SU-DHL-6 (cell line): ENCODE results near the gene RAB2B.

Experiments
- H2AFZ ChIP-seq: fragments of 200-600 bp; sonication (generic); 2 replicates; pipeline ENCODE4 v1.6.1; 2014; ENCODE audit warnings: low read depth, mild to moderate bottlenecking, moderate library complexity, mixed read lengths, antibody characterized with exemption, low read length; ENCODE audit not compliant: severe bottlenecking
- H3F3A ChIP-seq: fragments of 200-600 bp; shearing (Covaris generic); 2 replicates; pipeline ENCODE4 v1.6.0; 2016; ENCODE audit warnings: antibody characterized with exemption, mild to moderate bottlenecking; ENCODE audit not compliant: insufficient read depth
- H3K27ac ChIP-seq: fragments of 200-600 bp; sonication (generic); 2 replicates; pipeline ENCODE4 v1.5.1; 2016; ENCODE audit warnings: low read depth, mild to moderate bottlenecking, low read length, moderate library complexity, mixed read lengths
- H3K27me3 ChIP-seq: fragments of 200-600 bp; sonication (generic), shearing (Covaris generic); 2 replicates; pipeline ENCODE4 v1.6.0; 2014; ENCODE audit warnings: mild to moderate bottlenecking, low read length
- H3K36me3 ChIP-seq: fragments of 200-600 bp; sonication (generic); 2 replicates; pipeline ENCODE4 v1.6.1; 2014; ENCODE audit warnings: mild to moderate bottlenecking, low read length, mixed read lengths
- H3K4me2 ChIP-seq: fragments of 300-600, 200-600 bp; shearing (Covaris generic), sonication (generic); 2 replicates; pipeline ENCODE4 v1.6.0; 2014; ENCODE audit warnings: low read length, low read depth, mild to moderate bottlenecking; ENCODE audit not compliant: poor library complexity, severe bottlenecking
- H3K4me3 ChIP-seq: fragments of 200-600 bp; sonication (generic); 2 replicates; pipeline ENCODE4 v1.5.1; 2014; ENCODE audit warnings: antibody characterized with exemption, low read length, mild to moderate bottlenecking, mixed read lengths; ENCODE audit not compliant: insufficient read depth, poor library complexity, severe bottlenecking
- H3K79me2 ChIP-seq: fragments of 200-600 bp; sonication (generic); 2 replicates; pipeline ENCODE4 v1.6.1; 2014; ENCODE audit warnings: mild to moderate bottlenecking, low read length, moderate library complexity; ENCODE audit not compliant: insufficient read depth
- H3K9ac ChIP-seq: fragments of 200-600 bp; sonication (generic); 2 replicates; pipeline ENCODE4 v1.7.0; 2014; ENCODE audit warnings: mild to moderate bottlenecking, low read length
- H3K9me2 ChIP-seq: fragments of 200-600 bp; sonication (generic); replicated peaks from 2 replicates; pipeline ENCODE4 v1.6.1; 2014; ENCODE audit warnings: low read length; ENCODE audit not compliant: insufficient read depth
- H3K9me3 ChIP-seq: fragments of 200-600 bp; sonication (generic); 2 replicates; pipeline ENCODE4 v1.6.1; 2014; ENCODE audit warnings: low read length, mixed read lengths; ENCODE audit not compliant: insufficient read depth
- H4K20me1 ChIP-seq: fragments of 200-600 bp; sonication (generic); 2 replicates; pipeline ENCODE4 v1.6.1; 2014; ENCODE audit warnings: low read depth, mild to moderate bottlenecking, antibody characterized with exemption, low read length, moderate library complexity, mixed read lengths
- EZH2phosphoT487 ChIP-seq: fragments of 200-600 bp; sonication (generic), shearing (Covaris generic); conservative IDR thresholded peaks from 2 replicates; pipeline ENCODE4 v1.6.1; 2018; ENCODE audit warnings: mild to moderate bottlenecking, antibody characterized with exemption, low read length, moderate library complexity, mixed read lengths
- TF ChIP-seq, protein P1 (sequence below): fragments of 200-600 bp; sonication (generic); IDR thresholded peaks from one replicate; pipeline ENCODE4 v1.5.1; 2017; ENCODE audit warnings: antibody characterized with exemption, mild to moderate bottlenecking, low read length, moderate library complexity; ENCODE audit not compliant: insufficient read depth, poor library complexity, severe bottlenecking

Gene RAB2B

DNA sequence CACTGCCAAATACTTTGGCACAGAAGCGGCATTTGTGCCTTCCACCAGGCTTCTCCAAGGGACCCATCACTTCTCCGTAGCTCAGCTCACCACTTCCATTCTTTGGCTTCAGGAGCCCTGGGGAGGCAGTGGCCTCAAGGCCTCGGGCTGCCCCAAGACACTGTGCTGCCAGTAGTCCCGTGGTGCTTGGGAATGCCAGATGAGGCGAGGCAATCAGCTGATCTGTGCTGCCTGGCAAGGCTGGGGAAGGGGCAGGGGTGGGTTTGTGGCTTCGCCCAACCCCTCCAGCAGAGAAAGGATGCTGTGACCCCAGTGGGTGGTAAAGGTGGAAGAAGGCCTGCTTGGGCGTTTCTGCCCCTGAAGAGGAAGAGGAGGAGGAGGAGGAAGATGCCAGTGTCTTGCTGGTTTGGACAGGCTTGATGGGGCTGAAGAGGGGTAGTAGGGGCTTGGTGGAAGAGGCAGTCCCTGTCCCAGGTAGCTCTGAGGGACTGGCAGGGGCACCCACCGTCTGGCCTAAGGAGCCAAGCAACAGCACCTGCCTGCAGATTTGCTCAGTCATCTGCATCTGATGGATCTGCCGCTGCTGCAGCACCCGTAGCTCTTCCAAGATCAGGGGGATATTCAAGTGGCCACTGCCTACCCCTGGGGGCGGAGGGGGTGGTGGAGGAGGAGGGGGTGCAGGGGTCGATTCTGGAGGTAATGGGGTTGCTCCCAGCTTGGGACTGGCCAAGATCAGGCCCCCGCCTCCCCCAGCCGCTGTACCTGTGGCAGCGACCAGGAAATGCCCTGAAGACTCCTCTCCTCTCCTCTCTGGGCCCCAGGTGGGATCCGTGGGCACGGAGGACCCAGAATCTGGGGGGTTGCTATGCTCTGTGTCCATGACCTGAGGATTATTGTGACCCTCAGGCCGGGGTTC is 48.1 kb upstream of the RAB2B start:
- Histone ChIP-seq H2AFZ (no peak overlapping the region), H3K79me2 (no peaks in the 10 kb centered on the region), H3K9me3 (no peaks in the 10 kb centered on the region), H3K9ac (no peak overlapping the region), H3K36me3 (no peaks in the 10 kb centered on the region), H3K27ac (no peak overlapping the region), H3K4me3 (no peak overlapping the region), H4K20me1 (no peaks in the 10 kb centered on the region), H3F3A (no peaks in the 10 kb centered on the region), H3K27me3 (no peaks in the 10 kb centered on the region), H3K4me2 (no peak overlapping the region), H3K9me2 (no peaks in the 10 kb centered on the region)
- no peak for TF ChIP-seq EZH2phosphoT487
- TF ChIP-seq, protein P1, sequence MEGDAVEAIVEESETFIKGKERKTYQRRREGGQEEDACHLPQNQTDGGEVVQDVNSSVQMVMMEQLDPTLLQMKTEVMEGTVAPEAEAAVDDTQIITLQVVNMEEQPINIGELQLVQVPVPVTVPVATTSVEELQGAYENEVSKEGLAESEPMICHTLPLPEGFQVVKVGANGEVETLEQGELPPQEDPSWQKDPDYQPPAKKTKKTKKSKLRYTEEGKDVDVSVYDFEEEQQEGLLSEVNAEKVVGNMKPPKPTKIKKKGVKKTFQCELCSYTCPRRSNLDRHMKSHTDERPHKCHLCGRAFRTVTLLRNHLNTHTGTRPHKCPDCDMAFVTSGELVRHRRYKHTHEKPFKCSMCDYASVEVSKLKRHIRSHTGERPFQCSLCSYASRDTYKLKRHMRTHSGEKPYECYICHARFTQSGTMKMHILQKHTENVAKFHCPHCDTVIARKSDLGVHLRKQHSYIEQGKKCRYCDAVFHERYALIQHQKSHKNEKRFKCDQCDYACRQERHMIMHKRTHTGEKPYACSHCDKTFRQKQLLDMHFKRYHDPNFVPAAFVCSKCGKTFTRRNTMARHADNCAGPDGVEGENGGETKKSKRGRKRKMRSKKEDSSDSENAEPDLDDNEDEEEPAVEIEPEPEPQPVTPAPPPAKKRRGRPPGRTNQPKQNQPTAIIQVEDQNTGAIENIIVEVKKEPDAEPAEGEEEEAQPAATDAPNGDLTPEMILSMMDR, result no peak

DNA sequence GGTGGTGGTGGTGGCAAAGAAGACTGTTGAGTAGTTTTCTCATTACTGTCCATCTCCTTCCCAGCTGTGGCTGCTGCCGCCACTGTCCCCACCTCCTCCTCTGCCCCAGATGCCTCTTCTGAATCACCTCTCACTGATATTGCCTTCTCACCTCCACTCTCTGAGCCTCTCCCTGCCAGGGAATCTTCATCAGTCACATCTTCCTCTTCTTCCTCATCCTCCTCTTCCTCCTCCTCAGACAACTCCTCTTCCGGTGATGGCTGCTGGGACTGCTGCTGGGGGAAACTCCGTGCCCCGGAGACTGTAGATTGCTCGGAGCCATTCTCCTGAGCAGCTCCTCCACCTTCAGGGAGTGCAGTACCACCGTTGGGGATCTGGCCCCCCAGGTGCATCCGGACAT is 46.4 kb upstream of the RAB2B start:
- Histone ChIP-seq H3K79me2 (no peaks in the 10 kb centered on the region), H4K20me1 (no peaks in the 10 kb centered on the region), H2AFZ (no peak overlapping the region), H3K27me3 (no peaks in the 10 kb centered on the region), H3K9me2 (no peaks in the 10 kb centered on the region), H3K36me3 (no peaks in the 10 kb centered on the region), H3K9ac (no peak overlapping the region), H3K4me3 (no peak overlapping the region), H3F3A (no peaks in the 10 kb centered on the region), H3K27ac (no peak overlapping the region), H3K9me3 (no peaks in the 10 kb centered on the region), H3K4me2 (no peak overlapping the region)
- TF ChIP-seq, protein P1, result no peak
- no peak for TF ChIP-seq EZH2phosphoT487

- no peak overlapping the region for H3K27ac ChIP-seq
- no peaks in the 10 kb centered on the region for H3K9me2 ChIP-seq
- no peaks in the 10 kb centered on the region for H3K9me3 ChIP-seq
- no peaks in the 10 kb centered on the region for H3K27me3 ChIP-seq
- no peak overlapping the region for H3K9ac ChIP-seq
- no peaks in the 10 kb centered on the region for H3K79me2 ChIP-seq
- no peak overlapping the region for H3K4me2 ChIP-seq
- H2AFZ ChIP-seq, result no peak overlapping the region
- no peaks in the 10 kb centered on the region for H3F3A ChIP-seq
- no peaks in the 10 kb centered on the region for H3K36me3 ChIP-seq
- TF ChIP-seq, protein P1, result no peak
- no peak for TF ChIP-seq EZH2phosphoT487
- no peaks in the 10 kb centered on the region for H4K20me1 ChIP-seq
- H3K4me3 ChIP-seq, result no peak overlapping the region
Observed at GRCh38 chr14:21521501-21521900, 44.7 kb upstream of the RAB2B start.
